Kidney (tissue), 14 donors: ENCODE measurements around the gene ANO4. TPM values are rescaled to one million over a fixed set of nuclear protein-coding genes. Genes with fewer than 3 reads are reported as not detected.
A peak's percentile ranks its signal among the peaks of the same experiment; 100 is the strongest.

ENCODE experiments used
- DNase-seq, 5 donors: peaks; one replicate each; pipeline ENCODE4 v3.0.0-alpha.2; 2013 to 2020
- FAIRE-seq: peaks from 2 replicates; lab custom pipeline; 2012; peaks lifted over from hg19 to GRCh38; lab: Jason Lieb, UNC
- H3K27ac ChIP-seq, 2 donors: one replicate each; pipeline ENCODE4 v1.7.0; 2013; ENCODE audit warnings: low read depth in 2 of 2, low read length in 2 of 2, inconsistent platforms in 1 of 2
- H3K27me3 ChIP-seq: one replicate; pipeline ENCODE4 v1.7.1; 2013; ENCODE audit warnings: low read length, inconsistent platforms; ENCODE audit not compliant: control insufficient read depth, insufficient read depth
- H3K36me3 ChIP-seq, 3 donors: one replicate each; pipeline versions ENCODE4 v1.7.0 to v1.7.1; 2013; ENCODE audit warnings: low read length in 3 of 3, control low read depth in 1 of 3, inconsistent platforms in 1 of 3; ENCODE audit not compliant: insufficient read depth in 3 of 3, control insufficient read depth in 2 of 3
- H3K4me1 ChIP-seq, 3 donors: one replicate each; pipeline versions ENCODE4 v1.7.0 to v1.7.1; 2013; ENCODE audit warnings: low read length in 3 of 3, inconsistent platforms in 1 of 3, low read depth in 1 of 3; ENCODE audit not compliant: control insufficient read depth in 2 of 3, insufficient read depth in 2 of 3
- H3K4me3 ChIP-seq, 3 donors: one replicate each; pipeline versions ENCODE4 v1.7.0 to v1.8.1; 2013; ENCODE audit warnings: low read length in 3 of 3, control low read depth in 1 of 3, inconsistent platforms in 1 of 3
- H3K9ac ChIP-seq, 3 donors: one replicate each; pipeline versions ENCODE4 v1.7.0 to v1.7.1; 2013; ENCODE audit warnings: low read length in 3 of 3, control low read depth in 1 of 3, inconsistent platforms in 1 of 3
- H3K9me3 ChIP-seq, 3 donors: one replicate each; pipeline versions ENCODE4 v1.7.0 to v1.7.1; 2013; ENCODE audit warnings: low read length in 3 of 3, control low read depth in 1 of 3, inconsistent platforms in 1 of 3; ENCODE audit not compliant: control insufficient read depth in 2 of 3, insufficient read depth in 1 of 3
- CTCF ChIP-seq: IDR thresholded peaks from 3 replicates; pipeline ENCODE4 v1.5.1; 2012; ENCODE audit warnings: mild to moderate bottlenecking, moderate library complexity, borderline replicate concordance; ENCODE audit not compliant: insufficient read depth; ENCODE audit errors: extremely low read depth
- intact Hi-C: fragments of 100-400 bp; cut with DNase I; formaldehyde crosslinking; loops from one replicate; pipeline ENCODE4 v1.11.1; 2022
- polyA plus RNA-seq: library from polyadenylated mRNA; stranded (reverse); fragments of 350-450 nt; fragmentation: Illumina TruSeq; extraction: RNeasy Lipid Tissue Mini Kit (QIAGEN cat#74804); gene quantifications from one replicate; pipeline ENCODE4 v1.2.3, GENCODE V29; 2014; ENCODE audit warnings: low read depth, low replicate concordance; ENCODE audit not compliant: insufficient read depth
- total RNA-seq: library from RNA; stranded (reverse); fragmentation: NEBNext Ultra II Directional; extraction: Animal tissue kit (Norgen Biotek cat#: 25700); gene quantifications from one replicate; pipeline ENCODE4 v1.2.1, GENCODE V29; 2021
- donor health status: control.
- donor health status: control.
- donor health status: control.
- donor health status: control.
- donor health status: control.
- donor health status: DM: yes; HTN: yes; CAD: no.
- donor health status: Normal renal cell carcinoma (clear cell type).

ANO4 gene
- total and polyA plus RNA-seq, 2 donors from 2014 or later = 0.82 to 2.9 TPM

- Histone ChIP-seq H3K4me1 (no peaks in the 10 kb centered on the region), H3K4me3 (no peak overlapping the region), H3K27ac (no peak overlapping the region), H3K9me3 (no peaks in the 10 kb centered on the region), H3K9ac (no peak overlapping the region), H3K27me3 (no peaks in the 10 kb centered on the region), H3K36me3 (no peaks in the 10 kb centered on the region)
- intact Hi-C loops = no loop called here
- FAIRE-seq = no peak
- TF ChIP-seq CTCF = no peak
- DNase-seq = no peak
These were observed 284.1 kb downstream of the ANO4 start for GRCh38 chr12:101078536-101079285.

- no peak for FAIRE-seq
These were observed 288.1 kb downstream of the ANO4 start for GRCh38 chr12:101082706-101083105.

GRCh38 chr12:101086490-101087135, 292.0 kb downstream of the ANO4 start:
- Histone ChIP-seq H3K9me3 (no peaks in the 10 kb centered on the region), H3K9ac (no peak overlapping the region), H3K4me1 (no peaks in the 10 kb centered on the region), H3K27ac (no peak overlapping the region), H3K4me3 (peak overlapping the region in 1 of 3 donors; percentile 20), H3K36me3 (no peaks in the 10 kb centered on the region), H3K27me3 (no peaks in the 10 kb centered on the region)
- FAIRE-seq (no peak), DNase-seq (peak in 3 of 5 donors; percentile 56 to 72 (median 64))
- intact Hi-C loops = no loop called here
- TF ChIP-seq CTCF = no peak

More at GRCh38 chr12:101082706-101083105, 288.1 kb downstream of the ANO4 start:
- Histone ChIP-seq H3K4me1 (no peaks in the 10 kb centered on the region), H3K36me3 (no peaks in the 10 kb centered on the region), H3K27ac (no peak overlapping the region), H3K27me3 (no peaks in the 10 kb centered on the region), H3K9me3 (no peaks in the 10 kb centered on the region), H3K4me3 (no peak overlapping the region), H3K9ac (no peak overlapping the region)
- TF ChIP-seq CTCF = no peak
- intact Hi-C loops = no loop called here
- DNase-seq = no peak
